GM12878 (cell line): ENCODE data around the gene NEDD8.

Source experiments
- CTCF ChIP-seq, 3 experiments: IDR thresholded peaks in 2 of 3; conservative IDR thresholded peaks in 1 of 3; 2 replicates each; pipeline ENCODE4 v1.5.1; 2011; ENCODE audit warnings: low read depth in 3 of 3, low read length in 3 of 3, mild to moderate bottlenecking in 3 of 3, control low read depth in 2 of 3, moderate library complexity in 2 of 3, inconsistent platforms in 1 of 3, mixed read lengths in 1 of 3; ENCODE audit not compliant: control insufficient read depth in 2 of 3, insufficient read depth in 1 of 3; ENCODE audit errors: extremely low read depth in 1 of 3
- JUND ChIP-seq: IDR thresholded peaks from 2 replicates; pipeline ENCODE4 v1.6.1; 2012; ENCODE audit warnings: low read depth, mild to moderate bottlenecking, low read length, improper control_type of control experiment, moderate library complexity

DNA sequence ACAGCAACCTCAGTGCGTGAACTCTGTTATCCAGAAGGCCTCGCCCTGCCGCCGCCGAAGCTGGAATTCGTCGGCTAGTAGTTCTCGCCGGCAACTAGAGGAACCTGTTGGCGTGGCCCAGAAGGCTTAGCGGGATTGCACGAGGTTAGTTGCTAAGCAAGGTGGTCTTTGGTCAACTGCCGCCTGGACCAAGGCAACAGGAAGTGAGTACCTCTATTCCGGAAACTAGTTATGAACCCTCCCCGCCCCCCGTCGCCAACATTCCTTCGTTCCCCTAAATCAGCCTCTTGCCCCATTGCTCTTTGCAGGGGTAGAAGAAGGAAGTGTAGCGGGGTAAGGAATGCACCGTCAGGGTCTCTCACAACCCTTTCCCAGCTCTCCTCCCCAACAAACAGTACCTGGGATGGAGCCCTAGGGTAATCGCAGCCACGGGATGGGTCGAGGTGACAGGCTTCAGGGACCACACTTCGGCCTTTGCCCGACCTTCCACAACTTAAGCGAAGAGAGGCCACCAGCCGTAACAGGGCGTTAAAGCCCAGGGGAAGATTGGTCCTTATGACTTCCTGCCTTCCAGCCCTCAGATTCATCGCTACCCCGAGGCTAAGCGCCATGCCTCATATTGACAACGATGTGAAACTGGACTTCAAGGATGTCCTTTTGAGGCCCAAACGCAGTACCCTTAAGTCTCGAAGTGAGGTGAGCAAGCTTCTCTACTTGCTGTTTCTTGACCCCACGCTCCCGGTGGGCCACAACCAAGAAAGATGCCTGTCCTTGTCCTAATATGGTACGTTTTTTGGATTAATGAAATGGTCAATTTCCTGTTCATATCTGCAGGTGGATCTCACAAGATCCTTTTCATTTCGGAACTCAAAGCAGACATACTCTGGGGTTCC is 724 bp upstream of the NEDD8 start, which contains the start of gene GMPR2:
- no peak for TF ChIP-seq CTCF (IDR thresholded peaks at IDR 0.05 in 2 of 3, conservative IDR thresholded peaks at IDR 0.05 in 1 of 3; ENCODE audit: control insufficient read depth in 2 of 3, extremely low read depth in 1 of 3, insufficient read depth in 1 of 3, low read depth in 3 of 3, low read length in 3 of 3)
- TF ChIP-seq JUND: no peak
